IMR-90 (cell line): ENCODE data around the gene MUTYH. TPM values are rescaled to one million over a fixed set of nuclear protein-coding genes. Genes with fewer than 3 reads are reported as not detected.

ENCODE experiments used
- ATAC-seq: fragments of 200-7000 bp; cut with Tn5 transposase; 2 replicates; pipeline ENCODE4 v1.9.1; 2020; ENCODE audit warnings: low read depth, mild to moderate bottlenecking, moderate library complexity
- BruUV-seq: library from RNA; stranded (reverse); fragments of 400-500 nt; replicated peaks from 2 replicates; lab custom pipeline; 2021; lab: Mats Ljungman, UMichigan
- CTCF ChIA-PET: fragments of 300-600 bp; formaldehyde crosslinking; extraction: SDS; loops from one replicate; lab custom pipeline; 2021; ENCODE audit warnings: antibody characterized with exemption; lab: Yijun Ruan, JAX
- POLR2A ChIA-PET: fragments of 300-600 bp; sonication (Branson Sonifier 250); formaldehyde crosslinking; loops from one replicate; lab custom pipeline; 2022; ENCODE audit warnings: antibody characterized with exemption; ENCODE audit not compliant: unreplicated experiment; lab: Charles Lee
- DNase-seq: peaks from one replicate; pipeline ENCODE4 v3.0.0; 2013
- H2AFZ ChIP-seq: replicated peaks from 2 replicates; pipeline ENCODE3; 2013; ENCODE audit warnings: low read length, mild to moderate bottlenecking; ENCODE audit not compliant: poor library complexity
- H2AK5ac ChIP-seq: 2 replicates; pipeline ENCODE4 v1.6.1; 2013; ENCODE audit warnings: low read depth, low read length, inconsistent platforms
- H2AK9ac ChIP-seq: replicated peaks from 2 replicates; pipeline ENCODE3; 2013; ENCODE audit warnings: mild to moderate bottlenecking, low read depth, low read length, moderate library complexity; ENCODE audit not compliant: poor library complexity
- H2BK120ac ChIP-seq: 2 replicates; pipeline ENCODE4 v1.6.1; 2013; ENCODE audit warnings: low read depth, low read length, inconsistent platforms
- H2BK15ac ChIP-seq: 3 replicates; pipeline ENCODE4 v1.6.1; 2013; ENCODE audit warnings: low read depth, low read length, inconsistent platforms
- H2BK20ac ChIP-seq: 2 replicates; pipeline ENCODE4 v1.6.1; 2013; ENCODE audit warnings: low read depth, mild to moderate bottlenecking, inconsistent platforms, low read length, moderate library complexity
- H2BK5ac ChIP-seq: 2 replicates; pipeline ENCODE4 v1.6.1; 2013; ENCODE audit warnings: mild to moderate bottlenecking, low read depth, low read length, inconsistent platforms; ENCODE audit not compliant: poor library complexity, severe bottlenecking
- H3K14ac ChIP-seq: replicated peaks from 2 replicates; pipeline ENCODE4 v1.6.1; 2013; ENCODE audit warnings: low read depth, low read length, inconsistent platforms
- H3K18ac ChIP-seq: 2 replicates; pipeline ENCODE4 v1.6.1; 2013; ENCODE audit warnings: low read depth, low read length, control low read depth
- H3K23ac ChIP-seq: 2 replicates; pipeline ENCODE4 v1.6.1; 2013; ENCODE audit warnings: low read depth, low read length, inconsistent platforms
- H3K27ac ChIP-seq: 2 replicates; pipeline ENCODE4 v1.5.1; 2013; ENCODE audit warnings: mild to moderate bottlenecking, control low read depth, low read length; ENCODE audit not compliant: insufficient read depth
- H3K27me3 ChIP-seq: 2 replicates; pipeline ENCODE4 v1.6.1; 2013; ENCODE audit warnings: low read length; ENCODE audit not compliant: control insufficient read depth, insufficient read depth
- H3K36me3 ChIP-seq: 2 replicates; pipeline ENCODE4 v1.6.1; 2013; ENCODE audit warnings: low read length, mixed read lengths; ENCODE audit not compliant: control insufficient read depth, insufficient read depth
- H3K4ac ChIP-seq: 2 replicates; pipeline ENCODE4 v1.6.1; 2013; ENCODE audit warnings: low read depth, low read length, inconsistent platforms
- H3K4me1 ChIP-seq: 2 replicates; pipeline ENCODE4 v1.6.1; 2013; ENCODE audit warnings: low read length, mixed read lengths; ENCODE audit not compliant: control insufficient read depth, insufficient read depth
- H3K4me2 ChIP-seq: 2 replicates; pipeline ENCODE4 v1.6.1; 2013; ENCODE audit warnings: low read depth, mild to moderate bottlenecking, control low read depth, low read length, moderate library complexity
- H3K4me3 ChIP-seq: 2 replicates; pipeline ENCODE4 v1.5.1; 2013; ENCODE audit warnings: low read depth, mild to moderate bottlenecking, control low read depth, low read length, moderate library complexity; ENCODE audit not compliant: insufficient read depth
- H3K56ac ChIP-seq: 2 replicates; pipeline ENCODE4 v1.6.1; 2013; ENCODE audit warnings: low read length, inconsistent platforms; ENCODE audit not compliant: insufficient read depth; ENCODE audit errors: extremely low read depth
- H3K79me1 ChIP-seq, 2 experiments: 2 replicates each; pipeline ENCODE4 v1.6.1; 2013; ENCODE audit warnings: low read length in 2 of 2, inconsistent platforms in 1 of 2, low read depth in 1 of 2
- H3K9ac ChIP-seq: 2 replicates; pipeline ENCODE4 v1.6.1; 2013; ENCODE audit warnings: low read depth, low read length, control low read depth
- H3K9me1 ChIP-seq: 2 replicates; pipeline ENCODE4 v1.6.1; 2013; ENCODE audit warnings: low read length, inconsistent platforms; ENCODE audit not compliant: insufficient read depth
- H3K9me3 ChIP-seq: 2 replicates; pipeline ENCODE4 v1.6.1; 2013; ENCODE audit warnings: low read length; ENCODE audit not compliant: control insufficient read depth, insufficient read depth
- H4K20me1 ChIP-seq: 2 replicates; pipeline ENCODE4 v1.6.1; 2013; ENCODE audit warnings: low read length, inconsistent platforms; ENCODE audit not compliant: insufficient read depth
- H4K5ac ChIP-seq: 2 replicates; pipeline ENCODE4 v1.6.1; 2013; ENCODE audit warnings: mild to moderate bottlenecking, low read depth, low read length, control low read depth
- H4K8ac ChIP-seq, 2 experiments: 2 replicates each; pipeline ENCODE4 v1.6.1; 2013; ENCODE audit warnings: low read depth in 2 of 2, low read length in 2 of 2, control low read depth in 1 of 2, inconsistent platforms in 1 of 2
- H4K91ac ChIP-seq: 2 replicates; pipeline ENCODE4 v1.6.1; 2013; ENCODE audit warnings: low read depth, low read length, inconsistent platforms; ENCODE audit not compliant: insufficient read depth
- BHLHE40 ChIP-seq: fragments of 150-350 bp; IDR thresholded peaks from 2 replicates; pipeline ENCODE4 v1.6.1; 2016; ENCODE audit warnings: mild to moderate bottlenecking, low read depth, low read length
- CEBPB ChIP-seq: IDR thresholded peaks from 2 replicates; pipeline ENCODE4 v1.6.1; 2012; ENCODE audit warnings: low read depth, low read length, improper control_type of control experiment
- CHD1 ChIP-seq: IDR thresholded peaks from 2 replicates; pipeline ENCODE4 v1.6.1; 2012; ENCODE audit warnings: low read depth, low read length, improper control_type of control experiment
- CTCF ChIP-seq: conservative IDR thresholded peaks from 2 replicates; pipeline ENCODE4 v1.5.1; 2012; ENCODE audit warnings: mild to moderate bottlenecking, low read depth, low read length, improper control_type of control experiment
- FOS ChIP-seq: fragments of 150-350 bp; IDR thresholded peaks from 2 replicates; pipeline ENCODE4 v1.6.1; 2016; ENCODE audit warnings: low read depth, low read length
- MAFK ChIP-seq: IDR thresholded peaks from 2 replicates; pipeline ENCODE4 v1.6.1; 2012; ENCODE audit warnings: low read depth, low read length, improper control_type of control experiment
- MAZ ChIP-seq: IDR thresholded peaks from 2 replicates; pipeline ENCODE4 v1.6.1; 2012; ENCODE audit warnings: low read depth, mild to moderate bottlenecking, low read length, improper control_type of control experiment, moderate library complexity, borderline replicate concordance
- MXI1 ChIP-seq: IDR thresholded peaks from 2 replicates; pipeline ENCODE4 v1.6.1; 2012; ENCODE audit warnings: low read depth, mild to moderate bottlenecking, low read length, moderate library complexity, borderline replicate concordance
- NFE2L2 ChIP-seq: fragments of 150-350 bp; IDR thresholded peaks from 2 replicates; pipeline ENCODE4 v1.6.1; 2016; ENCODE audit warnings: low read depth, mild to moderate bottlenecking, low read length
- POLR2A ChIP-seq: IDR thresholded peaks from 2 replicates; pipeline ENCODE4 v1.6.1; 2012; ENCODE audit warnings: mild to moderate bottlenecking, low read depth, low read length
- RAD21 ChIP-seq: IDR thresholded peaks from 2 replicates; pipeline ENCODE4 v1.6.1; 2012; ENCODE audit warnings: low read length, improper control_type of control experiment
- RCOR1 ChIP-seq: IDR thresholded peaks from 2 replicates; pipeline ENCODE4 v1.6.1; 2012; ENCODE audit warnings: mild to moderate bottlenecking, low read length, improper control_type of control experiment; ENCODE audit not compliant: insufficient replicate concordance
- RFX5 ChIP-seq: IDR thresholded peaks from 2 replicates; pipeline ENCODE4 v1.8.0; 2012; ENCODE audit warnings: low read depth, mild to moderate bottlenecking, low read length, moderate library complexity
- SMC3 ChIP-seq: fragments of 150-350 bp; IDR thresholded peaks from 2 replicates; pipeline ENCODE4 v1.6.1; 2016; ENCODE audit warnings: low read depth, mild to moderate bottlenecking, antibody characterized with exemption, low read length, moderate library complexity
- USF2 ChIP-seq: fragments of 150-350 bp; IDR thresholded peaks from 2 replicates; pipeline ENCODE4 v1.6.1; 2017; ENCODE audit warnings: mild to moderate bottlenecking, antibody characterized with exemption, low read length, low read depth
- WGBS, 2 experiments: methylation state at CpG; one replicate each; pipeline versions ENCODE4 v1.1.5 to v1.1.7; 2013; ENCODE audit warnings: missing lambda C conversion rate in 2 of 2; ENCODE audit not compliant: insufficient read length in 1 of 2; ENCODE audit errors: extremely low coverage in 2 of 2; 5-methylcytosine and 5-hydroxymethylcytosine counted together
- dilution Hi-C: fragments of 300-500 bp; cut with HindIII; formaldehyde crosslinking; loops from one replicate; pipeline ENCODE4 v1.14.3; 2018; ENCODE audit warnings: low sequenced_read_pairs; ENCODE audit not compliant: unreplicated experiment
- in situ Hi-C: fragments of 300-500 bp; cut with MboI; formaldehyde crosslinking; loops from 3 replicates; pipeline ENCODE4 v1.14.3; 2019; ENCODE audit warnings: low sequenced_read_pairs, inconsistent platforms, mixed read lengths
- intact Hi-C: fragments of 100-400 bp; cut with micrococcal nuclease; formaldehyde crosslinking; loops from 2 replicates; pipeline ENCODE4 v1.10.0; 2022
- polyA plus RNA-seq, 3 experiments: library from polyadenylated mRNA; depleted of rRNA; stranded (reverse); fragments of >200 nt; gene quantifications; 2 replicates each; pipeline ENCODE4 v1.2.3, GENCODE V29; 2012; ENCODE audit warnings: low replicate concordance in 1 of 3
- total RNA-seq: library from RNA; depleted of rRNA; stranded (reverse); fragments of >200 nt; gene quantifications from 2 replicates; pipeline ENCODE4 v1.2.3, GENCODE V29; 2012
- TF ChIP-seq, protein P1 (sequence below): fragments of 150-350 bp; IDR thresholded peaks from 2 replicates; pipeline ENCODE4 v1.6.1; 2016; ENCODE audit warnings: low read depth, mild to moderate bottlenecking, low read length, moderate library complexity, borderline replicate concordance

The MUTYH gene
- total and polyA plus RNA-seq, 2 of the 4 experiments (the other 2 are of a cell fraction): 9.1 to 14.6 TPM

DNA sequence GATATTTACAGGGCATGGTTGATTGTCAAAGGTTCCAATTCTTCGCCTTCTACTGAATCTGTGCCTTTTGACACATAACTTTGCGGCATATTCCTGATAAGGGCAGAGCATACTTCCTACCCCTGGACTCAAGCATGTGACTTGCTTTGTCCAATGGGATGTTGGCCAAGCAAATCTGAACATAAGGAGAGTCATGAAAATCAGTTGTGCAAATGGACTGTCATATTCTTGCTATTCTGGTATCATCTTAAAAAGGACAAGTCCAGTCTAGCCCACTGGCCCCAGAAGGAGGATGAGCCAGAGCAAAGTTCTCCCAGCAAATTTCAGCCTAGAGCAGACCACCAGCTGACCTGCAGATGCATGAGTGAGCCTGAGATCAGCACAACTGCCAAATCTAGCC is 41.0 kb upstream of the MUTYH start:
- Histone ChIP-seq H4K20me1 (no peaks in the 10 kb centered on the region), H3K27me3 (no peaks in the 10 kb centered on the region), H3K27ac (no peak overlapping the region), H3K4me2 (no peak overlapping the region), H3K56ac (no peak overlapping the region), H4K8ac (no peak overlapping the region), H2BK20ac (no peak overlapping the region), H2BK15ac (no peak overlapping the region), H3K23ac (no peak overlapping the region), H3K9ac (no peak overlapping the region), H3K4me1 (no peaks in the 10 kb centered on the region; the same call in 1 of the 2 replicates), H2BK5ac (no peak overlapping the region), H2AK5ac (no peak overlapping the region), H4K91ac (no peak overlapping the region), H3K4me3 (no peak overlapping the region), H3K79me1 (no peaks in the 10 kb centered on the region), H2BK120ac (no peak overlapping the region), H3K9me3 (no peaks in the 10 kb centered on the region), H2AFZ (no peak overlapping the region), H3K36me3 (no peaks in the 10 kb centered on the region), H3K18ac (no peak overlapping the region), H3K14ac (no peak overlapping the region), H2AK9ac (no peak overlapping the region), H3K4ac (no peak overlapping the region), H3K9me1 (peaks cover under 1% of the 10 kb centered on the region; the same call in 1 of the 2 replicates), H4K5ac (no peak overlapping the region; the same call in 1 of the 2 replicates)
- POLR2A ChIA-PET: no interaction called here
- dilution Hi-C loops (no loop called here), intact Hi-C loops (no loop called here), in situ Hi-C loops (no loop called here)
- BruUV-seq: no TSS peak
- TF ChIP-seq RAD21 (no peak), MAZ (no peak), BHLHE40 (no peak), USF2 (no peak), MXI1 (no peak), RCOR1 (no peak), MAFK (no peak), NFE2L2 (no peak), FOS (no peak), CTCF (no peak), CEBPB (no peak), RFX5 (no peak), POLR2A (no peak), SMC3 (no peak), CHD1 (no peak)
- TF ChIP-seq, protein P1, sequence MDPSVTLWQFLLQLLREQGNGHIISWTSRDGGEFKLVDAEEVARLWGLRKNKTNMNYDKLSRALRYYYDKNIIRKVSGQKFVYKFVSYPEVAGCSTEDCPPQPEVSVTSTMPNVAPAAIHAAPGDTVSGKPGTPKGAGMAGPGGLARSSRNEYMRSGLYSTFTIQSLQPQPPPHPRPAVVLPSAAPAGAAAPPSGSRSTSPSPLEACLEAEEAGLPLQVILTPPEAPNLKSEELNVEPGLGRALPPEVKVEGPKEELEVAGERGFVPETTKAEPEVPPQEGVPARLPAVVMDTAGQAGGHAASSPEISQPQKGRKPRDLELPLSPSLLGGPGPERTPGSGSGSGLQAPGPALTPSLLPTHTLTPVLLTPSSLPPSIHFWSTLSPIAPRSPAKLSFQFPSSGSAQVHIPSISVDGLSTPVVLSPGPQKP: no peak
- ATAC-seq (no peak), DNase-seq (no peak)
- CTCF ChIA-PET: interaction anchor here (1.5 kb wide), 1 partner anchor 21 kb away, joined by 4 read pairs; no protein-coding TSS in a partner anchor
- no CpG with 5 or more reads among the region's 2 CpGs for WGBS, 2 experiments
